ENCODE measurements around the gene RPS18.

GRCh38 chr6:33318426-33319073, 46.7 kb downstream of the RPS18 start:
- TF ChIP-seq ZFX (CRISPR knock-in tag; IDR thresholded peaks at IDR 0.05) (no peak; the same call in 1 of the 2 replicates), HMBOX1 (IDR thresholded peaks at IDR 0.05) (no peak), SIN3B (IDR thresholded peaks at IDR 0.05; ENCODE audit: low read depth) (no peak), SP1 (CRISPR knock-in tag; IDR thresholded peaks at IDR 0.05) (no peak), TGIF2 (CRISPR knock-in tag; IDR thresholded peaks at IDR 0.05) (no peak), FOXK1 (CRISPR knock-in tag; IDR thresholded peaks at IDR 0.05; ENCODE audit: borderline replicate concordance) (no peak), ZBTB7A (IDR thresholded peaks at IDR 0.05; ENCODE audit: borderline replicate concordance, control insufficient read depth, low read depth, low read length) (no peak), SRSF9 (IDR thresholded peaks at IDR 0.05; ENCODE audit: borderline replicate concordance, low read depth, low read length) (no peak), ZBTB49 (CRISPR knock-in tag; IDR thresholded peaks at IDR 0.05; ENCODE audit: borderline replicate concordance) (no peak), REST (IDR thresholded peaks at IDR 0.05; ENCODE audit: borderline replicate concordance) (no peak), REST (CRISPR knock-in tag; IDR thresholded peaks at IDR 0.05; ENCODE audit: low read depth) (no peak), CREM (IDR thresholded peaks at IDR 0.05; ENCODE audit: low read depth) (no peak), CTCF (IDR thresholded peaks at IDR 0.05 in 2 of 3, conservative IDR thresholded peaks at IDR 0.05 in 1 of 3; ENCODE audit: insufficient read depth in 2 of 3, low read depth in 1 of 3, low read length in 3 of 3) (0 out of 6 replicates have a peak, but pooled peaks of 1 of the 3 experiments have one; percentile 2), TRIM24 (IDR thresholded peaks at IDR 0.05) (no peak; a peak in 1 of 4 replicates), YY1 (IDR thresholded peaks at IDR 0.05; ENCODE audit: borderline replicate concordance in 1 of 3, control insufficient read depth in 1 of 3, extremely low read depth in 1 of 3, insufficient read depth in 3 of 3, insufficient read length in 1 of 3, insufficient replicate concordance in 2 of 3, low read depth in 1 of 3, low read length in 2 of 3) (no peak)

All from K562 (cell line).